Keratinocyte (primary cell): ENCODE data around the gene CGREF1.

Source experiments
- EZH2 ChIP-seq: IDR thresholded peaks from one replicate; pipeline ENCODE4 v1.6.1; 2012; ENCODE audit warnings: inconsistent platforms, mild to moderate bottlenecking, low read length, moderate library complexity
- TF ChIP-seq, protein P1 (sequence below), 3 experiments: IDR thresholded peaks in 1 of 3; conservative IDR thresholded peaks in 1 of 3; optimal IDR thresholded peaks in 1 of 3; 2 replicates in 2 of 3; 3 replicates in 1 of 3; pipeline versions ENCODE3 to v1.5.1; 2011; ENCODE audit warnings: low read length in 3 of 3, mild to moderate bottlenecking in 3 of 3, moderate library complexity in 2 of 3, control low read depth in 1 of 3, inconsistent platforms in 1 of 3; ENCODE audit not compliant: insufficient read depth in 2 of 3; ENCODE audit errors: extremely low read depth in 1 of 3

DNA sequence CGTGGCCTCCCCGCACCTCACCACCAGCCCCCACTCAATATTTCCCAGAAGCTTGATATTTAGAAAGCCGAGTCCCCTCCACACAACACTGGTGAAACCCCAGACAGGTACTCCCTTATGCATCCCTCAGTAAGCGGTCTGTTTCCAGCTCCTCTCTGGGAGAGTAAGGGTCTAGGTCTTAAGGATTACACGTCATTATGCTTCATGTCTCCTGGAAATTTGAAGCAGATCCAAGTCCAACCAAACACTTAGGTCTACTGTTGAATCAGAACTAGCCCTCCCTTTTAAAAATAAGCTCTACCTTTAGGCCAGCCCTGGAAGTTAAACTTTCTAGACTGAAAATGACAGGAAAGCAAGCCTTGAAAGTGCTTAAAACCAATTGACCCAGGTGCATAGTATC, 46.0 kb downstream of the CGREF1 start:
- TF ChIP-seq, protein P1, sequence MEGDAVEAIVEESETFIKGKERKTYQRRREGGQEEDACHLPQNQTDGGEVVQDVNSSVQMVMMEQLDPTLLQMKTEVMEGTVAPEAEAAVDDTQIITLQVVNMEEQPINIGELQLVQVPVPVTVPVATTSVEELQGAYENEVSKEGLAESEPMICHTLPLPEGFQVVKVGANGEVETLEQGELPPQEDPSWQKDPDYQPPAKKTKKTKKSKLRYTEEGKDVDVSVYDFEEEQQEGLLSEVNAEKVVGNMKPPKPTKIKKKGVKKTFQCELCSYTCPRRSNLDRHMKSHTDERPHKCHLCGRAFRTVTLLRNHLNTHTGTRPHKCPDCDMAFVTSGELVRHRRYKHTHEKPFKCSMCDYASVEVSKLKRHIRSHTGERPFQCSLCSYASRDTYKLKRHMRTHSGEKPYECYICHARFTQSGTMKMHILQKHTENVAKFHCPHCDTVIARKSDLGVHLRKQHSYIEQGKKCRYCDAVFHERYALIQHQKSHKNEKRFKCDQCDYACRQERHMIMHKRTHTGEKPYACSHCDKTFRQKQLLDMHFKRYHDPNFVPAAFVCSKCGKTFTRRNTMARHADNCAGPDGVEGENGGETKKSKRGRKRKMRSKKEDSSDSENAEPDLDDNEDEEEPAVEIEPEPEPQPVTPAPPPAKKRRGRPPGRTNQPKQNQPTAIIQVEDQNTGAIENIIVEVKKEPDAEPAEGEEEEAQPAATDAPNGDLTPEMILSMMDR (optimal IDR thresholded peaks at IDR 0.05 in 1 of 3, IDR thresholded peaks at IDR 0.05 in 1 of 3, conservative IDR thresholded peaks at IDR 0.05 in 1 of 3; ENCODE audit: extremely low read depth in 1 of 3, insufficient read depth in 2 of 3, low read length in 3 of 3): no peak
- TF ChIP-seq EZH2: no peak
